Osteoblast (primary cell): ENCODE measurements around the gene LRP1. TPM values are rescaled to one million over a fixed set of nuclear protein-coding genes. Genes with fewer than 3 reads are reported as not detected.

ENCODE experiments used
- DNase-seq: peaks from one replicate; pipeline ENCODE4 v3.0.0; 2011; ENCODE audit warnings: low spot score, mixed read lengths; ENCODE audit not compliant: insufficient read length; ENCODE audit errors: missing footprints
- H2AFZ ChIP-seq: 2 replicates; pipeline ENCODE4 v1.6.0; 2011; ENCODE audit warnings: mild to moderate bottlenecking, low read length
- H3K27ac ChIP-seq: 2 replicates; pipeline ENCODE4 v1.5.1; 2011; ENCODE audit warnings: mild to moderate bottlenecking, low read depth, low read length, moderate library complexity
- H3K27me3 ChIP-seq: 2 replicates; pipeline ENCODE4 v1.6.0; 2012; ENCODE audit warnings: mild to moderate bottlenecking, control low read depth, inconsistent platforms, low read length, moderate library complexity; ENCODE audit not compliant: insufficient read depth
- H3K36me3 ChIP-seq: 2 replicates; pipeline ENCODE4 v1.5.1; 2011; ENCODE audit warnings: mild to moderate bottlenecking, low read length, control low read depth, moderate library complexity; ENCODE audit not compliant: insufficient read depth
- H3K4me1 ChIP-seq: 2 replicates; pipeline ENCODE4 v1.5.1; 2011; ENCODE audit warnings: mild to moderate bottlenecking, low read length, control low read depth, moderate library complexity; ENCODE audit not compliant: insufficient read depth
- H3K4me2 ChIP-seq: 2 replicates; pipeline ENCODE4 v1.6.0; 2011; ENCODE audit warnings: mild to moderate bottlenecking, low read length; ENCODE audit not compliant: insufficient read depth
- H3K4me3 ChIP-seq: fragments of 200-600 bp; sonication (generic); 3 replicates; pipeline ENCODE4 v1.5.1; 2012; ENCODE audit warnings: mild to moderate bottlenecking, low read length, inconsistent platforms; ENCODE audit not compliant: insufficient read depth
- H3K79me2 ChIP-seq: 2 replicates; pipeline ENCODE4 v1.6.0; 2012; ENCODE audit warnings: mild to moderate bottlenecking, low read length, control low read depth, inconsistent platforms; ENCODE audit not compliant: insufficient read depth
- H3K9me3 ChIP-seq: 2 replicates; pipeline ENCODE4 v1.5.1; 2011; ENCODE audit warnings: low read depth, low read length, control low read depth
- H4K20me1 ChIP-seq: 2 replicates; pipeline ENCODE4 v1.6.0; 2012; ENCODE audit warnings: mild to moderate bottlenecking, low read length, control low read depth; ENCODE audit not compliant: insufficient read depth
- CTCF ChIP-seq: IDR thresholded peaks from 2 replicates; pipeline ENCODE4 v1.5.1; 2011; ENCODE audit warnings: mild to moderate bottlenecking, low read depth, low read length, moderate library complexity; ENCODE audit errors: extremely low read depth
- total RNA-seq: library from RNA; depleted of rRNA; stranded (reverse); fragments of >200 nt; gene quantifications from 2 replicates; pipeline ENCODE4 v1.2.3, GENCODE V29; 2012

Gene LRP1
- total RNA-seq, 1 donor, result 744 TPM

GRCh38 chr12:57151741-57152630 lies 23.7 kb downstream of the LRP1 start:
- peaks cover 63% of the 10 kb centered on the region for H3K4me1 ChIP-seq

GRCh38 chr12:57152639-57153038 lies 24.4 kb downstream of the LRP1 start:
- DNase-seq, result peak; percentile 89
- Histone ChIP-seq H3K9me3 (no peaks in the 10 kb centered on the region), H3K27me3 (no peaks in the 10 kb centered on the region), H3K36me3 (peaks cover 81% of the 10 kb centered on the region), H3K4me2 (peak overlapping the region; percentile 53), H3K27ac (peak overlapping the region; percentile 94), H2AFZ (no peak overlapping the region), H4K20me1 (peaks cover 56% of the 10 kb centered on the region), H3K79me2 (peaks cover 81% of the 10 kb centered on the region), H3K4me1 (peaks cover 56% of the 10 kb centered on the region), H3K4me3 (peak overlapping the region; percentile 34)
- TF ChIP-seq CTCF, result no peak

More at GRCh38 chr12:57151741-57152630, 23.7 kb downstream of the LRP1 start:
- Histone ChIP-seq H3K27ac (peak overlapping the region; percentile 94), H4K20me1 (peaks cover 61% of the 10 kb centered on the region), H3K4me2 (peak overlapping the region; percentile 53), H3K36me3 (peaks cover 79% of the 10 kb centered on the region), H3K4me3 (peak overlapping the region; percentile 34), H3K27me3 (no peaks in the 10 kb centered on the region), H3K9me3 (no peaks in the 10 kb centered on the region), H3K79me2 (peaks cover 83% of the 10 kb centered on the region), H2AFZ (no peak overlapping the region)
- DNase-seq, result peak; percentile 96
- no peak for TF ChIP-seq CTCF

- no peak for TF ChIP-seq CTCF
- peaks cover 48% of the 10 kb centered on the region for H3K4me1 ChIP-seq
- DNase-seq, result no peak
- H3K9me3 ChIP-seq, result no peaks in the 10 kb centered on the region
- no peaks in the 10 kb centered on the region for H3K27me3 ChIP-seq
- H3K79me2 ChIP-seq, result peaks cover 81% of the 10 kb centered on the region
- no peak overlapping the region for H2AFZ ChIP-seq
- peaks cover 81% of the 10 kb centered on the region for H3K36me3 ChIP-seq
- peak overlapping the region; percentile 94 for H3K27ac ChIP-seq
- H3K4me3 ChIP-seq, result no peak overlapping the region
- H3K4me2 ChIP-seq, result no peak overlapping the region
- peaks cover 57% of the 10 kb centered on the region for H4K20me1 ChIP-seq
Observed at GRCh38 chr12:57153415-57153997, 25.2 kb downstream of the LRP1 start.

GRCh38 chr12:57154076-57154475 lies 25.8 kb downstream of the LRP1 start:
- Histone ChIP-seq H3K27ac (no peak overlapping the region), H3K4me1 (peaks cover 42% of the 10 kb centered on the region)

More at GRCh38 chr12:57154076-57154475, 25.8 kb downstream of the LRP1 start:
- Histone ChIP-seq H2AFZ (no peak overlapping the region), H4K20me1 (peaks cover 57% of the 10 kb centered on the region), H3K4me2 (no peak overlapping the region), H3K79me2 (peaks cover 85% of the 10 kb centered on the region), H3K27me3 (no peaks in the 10 kb centered on the region), H3K9me3 (no peaks in the 10 kb centered on the region), H3K4me3 (no peak overlapping the region), H3K36me3 (peaks cover 84% of the 10 kb centered on the region)
- no peak for TF ChIP-seq CTCF
- no peak for DNase-seq
